Right ventricle myocardium inferior (tissue), 1 donor: ENCODE results near the gene LZTS2. TPM values are rescaled to one million over a fixed set of nuclear protein-coding genes. Genes with fewer than 3 reads are reported as not detected.

Experiments
- ATAC-seq: fragments of 200-7000 bp; cut with Tn5 transposase; one replicate; pipeline ENCODE4 v1.9.1; 2020; ENCODE audit warnings: mild to moderate bottlenecking, moderate library complexity
- DNase-seq: peaks from one replicate; pipeline ENCODE4 v3.0.0; 2021; ENCODE audit errors: missing footprints
- intact Hi-C: fragments of 100-400 bp; cut with DNase I; formaldehyde crosslinking; loops from one replicate; pipeline ENCODE4 v1.11.0; 2022
- total RNA-seq: library from RNA; stranded (reverse); fragmentation: NEBNext Ultra II Directional; extraction: Animal tissue kit (Norgen Biotek cat#: 25700); gene quantifications from one replicate; pipeline ENCODE4 v1.2.1, GENCODE V29; 2021
- donor health status: DM: no; HTN: yes; CAD: no; lungs with severe emphysema.

Gene LZTS2
- total RNA-seq, 1 donor from 2014 or later, result 43.4 TPM

GRCh38 chr10:100993986-100994708, 5.5 kb upstream of the LZTS2 start:
- intact Hi-C loops, result loop anchor here (1.0 to 2.0 kb wide), 2 partner anchors 20 to 75 kb away; no protein-coding TSS in a partner anchor
- DNase-seq (no peak), ATAC-seq (no peak)

GRCh38 chr10:100995181-100995580, 4.4 kb upstream of the LZTS2 start:
- DNase-seq (no peak), ATAC-seq (no peak)
- intact Hi-C loops, result loop anchor here (2.0 kb wide), 1 partner anchor 74 kb away; no protein-coding TSS in a partner anchor

- DNase-seq (no peak), ATAC-seq (no peak)
- intact Hi-C loops, result no loop called here
These were observed 2.8 kb upstream of the LZTS2 start for GRCh38 chr10:100996678-100997359.

GRCh38 chr10:100997360-100998182, 2.0 kb upstream of the LZTS2 start:
- ATAC-seq (peak; percentile 47), DNase-seq (peak; percentile 89)
- intact Hi-C loops, result no loop called here

- peak; percentile 55 for ATAC-seq
- intact Hi-C loops, result no loop called here
- DNase-seq, result peak; percentile 89
These were observed 1.2 kb upstream of the LZTS2 start for GRCh38 chr10:100998183-100998990.

GRCh38 chr10:100998991-100999741, 442 bp upstream of the LZTS2 start:
- ATAC-seq (peak; percentile 78), DNase-seq (peak; percentile 93)
- intact Hi-C loops, result loop anchor here (1.0 kb wide), 1 partner anchor 13 kb away; no protein-coding TSS in a partner anchor

- intact Hi-C loops, result no loop called here
These were observed 713 bp downstream of the LZTS2 start for GRCh38 chr10:101000127-101000914.

GRCh38 chr10:101000915-101001658, 1.5 kb downstream of the LZTS2 start:
- intact Hi-C loops, result no loop called here
- ATAC-seq (peak; percentile 52), DNase-seq (peak; percentile 91)

More at GRCh38 chr10:101000127-101000914, 713 bp downstream of the LZTS2 start:
- DNase-seq (no peak), ATAC-seq (no peak)

GRCh38 chr10:101001659-101002035, 2.0 kb downstream of the LZTS2 start:
- no peak for ATAC-seq
- intact Hi-C loops, result no loop called here
- DNase-seq, result no peak

- intact Hi-C loops, result no loop called here
- ATAC-seq, result no peak
- no peak for DNase-seq
These were observed 2.8 kb downstream of the LZTS2 start for GRCh38 chr10:101002456-101002855.

GRCh38 chr10:101003639-101004206, 4.1 kb downstream of the LZTS2 start:
- intact Hi-C loops, result no loop called here
- no peak for DNase-seq

GRCh38 chr10:101005361-101005760, 5.8 kb downstream of the LZTS2 start:
- intact Hi-C loops, result no loop called here
- ATAC-seq (no peak), DNase-seq (no peak)

More at GRCh38 chr10:101003639-101004206, 4.1 kb downstream of the LZTS2 start:
- ATAC-seq, result no peak

- ATAC-seq, result no peak
- intact Hi-C loops, result no loop called here
- DNase-seq, result no peak
These were observed 6.4 kb downstream of the LZTS2 start for GRCh38 chr10:101005869-101006567.

GRCh38 chr10:101006593-101007098, 7.0 kb downstream of the LZTS2 start:
- DNase-seq (no peak), ATAC-seq (no peak)
- intact Hi-C loops, result no loop called here

GRCh38 chr10:101007099-101007711, 7.6 kb downstream of the LZTS2 start:
- ATAC-seq, result peak; percentile 29
- intact Hi-C loops, result no loop called here
- no peak for DNase-seq
